GM19099 (cell line): ENCODE results near the gene RELB.
A peak's percentile ranks its signal among the peaks of the same experiment; 100 is the strongest.

ENCODE experiments used
- POLR2A ChIP-seq: IDR thresholded peaks from 3 replicates; pipeline ENCODE4 v1.6.1; 2011; ENCODE audit warnings: low read depth; ENCODE audit not compliant: insufficient read length; ENCODE audit errors: extremely low read depth

Gene RELB

DNA sequence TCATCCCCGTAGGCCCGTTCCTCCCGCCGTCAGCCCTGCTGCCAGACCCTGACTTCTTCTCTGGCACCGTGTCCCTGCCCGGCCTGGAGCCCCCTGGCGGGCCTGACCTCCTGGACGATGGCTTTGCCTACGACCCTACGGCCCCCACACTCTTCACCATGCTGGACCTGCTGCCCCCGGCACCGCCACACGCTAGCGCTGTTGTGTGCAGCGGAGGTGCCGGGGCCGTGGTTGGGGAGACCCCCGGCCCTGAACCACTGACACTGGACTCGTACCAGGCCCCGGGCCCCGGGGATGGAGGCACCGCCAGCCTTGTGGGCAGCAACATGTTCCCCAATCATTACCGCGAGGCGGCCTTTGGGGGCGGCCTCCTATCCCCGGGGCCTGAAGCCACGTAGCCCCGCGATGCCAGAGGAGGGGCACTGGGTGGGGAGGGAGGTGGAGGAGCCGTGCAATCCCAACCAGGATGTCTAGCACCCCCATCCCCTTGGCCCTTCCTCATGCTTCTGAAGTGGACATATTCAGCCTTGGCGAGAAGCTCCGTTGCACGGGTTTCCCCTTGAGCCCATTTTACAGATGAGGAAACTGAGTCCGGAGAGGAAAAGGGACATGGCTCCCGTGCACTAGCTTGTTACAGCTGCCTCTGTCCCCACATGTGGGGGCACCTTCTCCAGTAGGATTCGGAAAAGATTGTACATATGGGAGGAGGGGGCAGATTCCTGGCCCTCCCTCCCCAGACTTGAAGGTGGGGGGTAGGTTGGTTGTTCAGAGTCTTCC, 36.3 kb downstream of the RELB start:
- TF ChIP-seq POLR2A: no peak

DNA sequence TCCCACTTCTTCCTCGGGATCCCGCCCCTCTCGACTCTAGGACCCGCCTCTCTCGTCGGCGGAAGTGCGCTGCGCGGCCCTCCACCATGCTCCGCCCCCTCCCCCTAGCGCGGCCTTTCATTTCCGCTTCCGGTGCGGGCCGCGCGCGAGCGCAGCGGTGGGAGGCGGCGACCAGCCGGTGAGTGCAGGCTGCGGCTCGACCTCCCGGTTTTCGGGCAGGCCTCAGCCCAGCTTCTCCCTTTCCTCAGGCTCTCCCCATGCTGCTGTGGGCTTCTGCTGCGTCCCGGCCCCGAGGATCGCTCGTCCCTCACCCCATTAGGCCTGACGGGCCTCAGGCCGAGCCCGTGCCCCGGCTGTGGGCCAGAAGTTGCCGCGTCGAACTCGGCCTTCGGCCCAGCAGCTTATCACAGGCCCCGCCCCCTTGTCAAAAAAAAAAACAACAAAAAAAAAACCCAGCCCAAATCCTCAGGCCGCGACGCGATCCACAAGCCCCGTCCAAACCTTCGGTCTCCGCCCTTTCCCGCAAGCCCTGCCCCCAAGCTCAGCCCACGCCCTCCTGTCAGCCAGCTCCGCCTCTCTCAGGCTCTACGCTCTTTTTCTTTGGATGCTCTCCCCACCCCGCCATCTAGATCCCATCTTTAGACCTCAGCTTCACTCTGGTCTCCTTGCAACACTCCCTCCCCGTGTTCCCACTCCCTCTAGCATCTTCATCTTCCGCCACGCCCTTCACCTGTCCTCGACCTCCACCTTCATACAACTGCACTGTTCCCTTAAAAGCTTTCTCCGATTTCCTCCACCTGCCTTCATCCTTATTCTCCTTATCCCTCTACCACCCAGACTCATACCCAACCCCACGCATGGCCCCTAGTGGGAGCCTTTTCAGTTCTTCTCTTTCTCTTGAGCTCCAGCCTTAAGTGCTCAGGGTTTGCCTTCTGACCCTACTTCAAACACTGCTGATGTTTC, 37.9 kb downstream of the RELB start, which contains the start of gene CLASRP:
Gene CLASRP, plus strand, starts transcription at position 115 of the 963 bp plus-strand sequence. CDS start 1,168 bp downstream, outside the sequence.
- TF ChIP-seq POLR2A: peak; percentile 96

DNA sequence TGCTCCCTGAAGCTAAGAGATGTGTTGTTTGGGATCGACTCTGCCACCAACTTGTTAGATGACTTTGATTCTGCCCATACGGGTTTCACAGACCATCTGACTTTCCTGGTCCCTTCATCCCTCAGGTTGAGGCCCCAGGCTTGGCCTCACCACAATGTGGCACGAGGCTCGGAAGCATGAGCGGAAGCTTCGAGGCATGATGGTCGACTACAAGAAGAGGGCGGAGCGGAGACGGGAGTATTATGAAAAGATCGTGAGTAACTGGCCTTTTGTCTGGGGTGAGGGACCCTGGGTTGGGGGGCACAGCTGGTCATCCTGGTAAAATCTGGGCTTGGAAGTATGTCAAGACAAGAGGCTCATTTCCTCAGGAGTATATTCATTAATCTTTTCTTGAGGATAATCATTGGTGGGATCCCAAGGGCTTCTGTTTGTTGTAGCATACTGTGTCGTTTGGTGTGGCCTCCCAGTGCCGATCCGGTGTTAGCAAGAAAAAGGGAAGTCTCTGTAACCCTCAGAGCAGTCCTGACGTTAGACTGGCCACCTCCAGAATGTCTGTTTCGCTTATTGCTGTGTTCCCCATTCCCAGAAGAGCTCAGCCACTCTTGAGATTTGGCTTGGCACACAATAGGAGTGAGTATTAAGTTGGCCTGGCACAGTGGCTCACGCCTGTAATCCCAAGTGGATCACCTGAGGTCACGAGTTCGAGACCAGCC, 39.0 kb downstream of the RELB start:
- no peak for TF ChIP-seq POLR2A

DNA sequence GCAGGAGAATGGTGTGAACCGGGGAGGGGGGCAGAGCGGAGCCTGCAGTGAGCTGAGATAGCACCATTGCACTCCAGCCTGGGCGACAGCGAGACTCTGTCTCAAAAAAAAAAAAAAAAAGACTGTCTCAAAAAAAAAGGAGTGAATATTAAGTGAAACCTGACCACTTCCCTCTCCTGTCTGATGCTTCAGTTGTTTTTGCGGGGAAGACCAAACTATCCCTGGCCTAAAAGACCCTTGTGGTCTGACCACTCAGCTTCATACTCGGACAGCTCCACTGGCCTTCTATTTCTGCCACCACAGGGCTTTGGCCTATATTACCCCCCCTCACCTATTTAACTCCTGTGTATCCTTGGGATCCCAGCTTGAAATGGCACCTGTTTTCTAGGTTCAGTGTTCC, 39.9 kb downstream of the RELB start:
- no peak for TF ChIP-seq POLR2A

DNA sequence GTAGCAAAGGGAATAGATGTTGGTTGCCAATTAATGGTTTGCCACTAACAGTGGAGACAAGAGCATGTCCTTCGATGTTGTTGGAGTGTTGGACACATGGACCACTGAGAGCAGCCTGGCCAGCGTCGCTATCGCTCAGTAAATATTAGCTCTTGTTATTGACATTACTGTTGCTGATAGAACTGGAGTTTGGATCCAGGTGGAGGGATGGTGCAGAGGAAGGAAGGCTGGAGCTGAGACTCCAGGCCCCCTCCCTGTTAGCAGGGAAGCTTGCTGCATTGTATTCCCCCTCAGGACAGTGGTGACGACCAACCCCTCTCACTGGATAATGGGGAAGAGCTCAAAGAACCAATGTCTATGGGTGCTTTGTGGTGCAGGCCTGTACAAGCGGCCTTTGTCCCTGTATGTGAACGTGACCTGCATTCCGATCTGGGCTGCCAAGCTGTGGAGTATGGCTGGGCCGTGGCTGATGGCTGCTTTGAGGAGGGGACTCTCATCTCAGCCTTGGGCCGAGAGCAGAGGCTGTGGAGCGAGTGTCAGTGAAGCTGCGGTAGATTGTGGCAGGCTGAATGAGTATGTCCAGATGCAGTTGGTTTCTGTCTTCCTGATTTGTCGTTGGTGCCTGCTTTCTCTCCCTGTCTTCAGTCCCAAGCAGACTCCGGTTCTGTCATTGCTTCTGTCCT, 44.5 kb downstream of the RELB start:
- no peak for TF ChIP-seq POLR2A

DNA sequence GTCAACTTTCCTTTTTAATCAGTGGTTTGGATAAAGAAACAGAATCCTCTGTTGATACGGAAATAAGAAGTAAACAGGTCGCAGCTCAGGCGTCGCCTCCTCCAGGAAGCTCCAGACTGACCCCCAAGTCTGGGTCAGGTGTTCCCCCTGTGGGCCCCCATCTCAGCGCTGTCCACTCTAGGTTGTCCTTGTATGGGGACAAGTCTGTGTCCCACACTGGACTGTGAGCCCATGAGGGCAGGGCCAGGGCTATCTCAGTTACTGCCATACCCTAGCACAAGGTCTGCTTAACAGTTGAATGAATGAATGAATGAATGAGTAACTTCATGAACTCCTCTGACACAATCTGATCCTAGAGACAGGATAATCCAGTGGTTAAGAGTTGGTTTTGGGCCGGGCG, 45.1 kb downstream of the RELB start:
- no peak for TF ChIP-seq POLR2A

DNA sequence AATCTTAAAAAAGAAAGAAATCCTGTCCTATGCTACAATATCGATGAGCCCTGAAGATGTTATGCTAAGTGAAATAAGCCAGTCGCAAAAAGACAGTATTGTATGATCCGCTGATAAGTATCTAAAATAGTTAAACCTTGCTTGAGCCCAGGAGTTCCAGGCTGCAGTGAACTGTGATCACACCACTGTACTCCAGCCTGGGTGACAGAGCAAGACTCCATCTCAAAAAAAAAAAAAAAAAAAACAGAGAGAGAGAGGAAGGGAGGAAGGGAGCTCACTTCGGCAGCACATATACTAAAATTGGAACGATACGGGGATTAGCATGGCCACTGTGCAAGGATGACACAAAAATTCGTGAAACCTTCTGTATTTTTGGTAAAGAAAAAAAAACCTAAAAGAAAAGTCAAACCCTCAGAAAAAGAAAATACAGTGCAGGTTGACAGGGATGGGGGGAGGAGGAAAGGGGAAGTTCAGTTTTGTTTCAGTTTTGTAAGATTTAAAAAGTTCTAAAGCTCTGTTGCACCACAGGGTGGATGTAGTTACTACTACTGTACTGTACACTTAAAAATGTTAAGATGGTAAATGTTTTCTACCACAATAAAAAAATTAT, 46.0 kb downstream of the RELB start:
- TF ChIP-seq POLR2A: no peak

DNA sequence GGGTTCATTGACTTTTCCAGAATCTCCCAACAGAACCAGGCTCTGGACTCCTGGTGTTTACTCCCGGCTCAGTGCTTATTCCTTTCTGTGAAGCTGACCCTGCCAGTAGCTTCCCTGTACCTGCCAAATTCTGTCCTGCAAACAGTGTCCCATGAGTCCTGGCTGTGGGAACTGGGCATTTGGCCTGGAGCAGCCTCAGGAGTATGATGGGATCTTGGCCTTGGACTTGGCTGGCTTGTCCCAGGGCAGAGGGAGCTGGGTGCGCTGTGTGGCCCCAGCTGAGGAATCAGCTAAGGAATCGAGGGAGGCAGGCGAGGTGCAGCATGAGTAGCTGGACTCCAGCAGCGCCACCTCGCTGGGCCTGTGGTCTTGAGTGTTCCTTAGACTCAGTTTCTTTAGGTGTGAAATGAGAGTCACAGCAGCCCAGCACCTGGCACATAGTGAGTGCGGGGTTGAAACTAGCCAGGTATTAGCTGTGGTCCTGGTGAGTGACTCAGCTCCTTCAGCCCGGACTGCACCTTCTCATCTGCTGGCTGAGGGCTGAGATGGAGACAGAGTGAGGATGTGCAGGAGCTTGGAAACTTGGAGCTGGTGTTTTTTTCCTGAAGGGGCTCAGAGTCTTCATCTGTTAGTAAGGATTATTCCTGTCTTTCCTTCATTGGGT, 47.9 kb downstream of the RELB start:
- TF ChIP-seq POLR2A: no peak

DNA sequence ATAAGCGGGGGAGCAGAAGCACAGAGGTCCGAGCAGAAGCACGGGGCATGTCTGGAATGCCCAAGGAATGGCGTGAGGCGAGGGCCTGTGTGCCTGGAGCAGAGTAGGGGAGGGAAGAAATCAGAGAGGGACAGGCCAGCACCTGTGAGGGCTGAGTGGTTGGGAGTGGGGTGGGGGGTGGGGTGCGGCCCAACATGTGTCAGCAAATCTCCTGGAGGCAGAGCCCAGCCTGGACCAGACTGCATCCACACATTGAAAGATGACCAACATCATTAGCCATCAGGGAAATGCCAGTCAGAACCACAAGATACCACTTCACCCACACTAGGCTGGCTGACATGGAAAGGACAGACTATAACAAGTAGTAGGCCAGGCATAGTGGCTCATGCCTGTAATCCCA, 48.8 kb downstream of the RELB start:
- TF ChIP-seq POLR2A: no peak

DNA sequence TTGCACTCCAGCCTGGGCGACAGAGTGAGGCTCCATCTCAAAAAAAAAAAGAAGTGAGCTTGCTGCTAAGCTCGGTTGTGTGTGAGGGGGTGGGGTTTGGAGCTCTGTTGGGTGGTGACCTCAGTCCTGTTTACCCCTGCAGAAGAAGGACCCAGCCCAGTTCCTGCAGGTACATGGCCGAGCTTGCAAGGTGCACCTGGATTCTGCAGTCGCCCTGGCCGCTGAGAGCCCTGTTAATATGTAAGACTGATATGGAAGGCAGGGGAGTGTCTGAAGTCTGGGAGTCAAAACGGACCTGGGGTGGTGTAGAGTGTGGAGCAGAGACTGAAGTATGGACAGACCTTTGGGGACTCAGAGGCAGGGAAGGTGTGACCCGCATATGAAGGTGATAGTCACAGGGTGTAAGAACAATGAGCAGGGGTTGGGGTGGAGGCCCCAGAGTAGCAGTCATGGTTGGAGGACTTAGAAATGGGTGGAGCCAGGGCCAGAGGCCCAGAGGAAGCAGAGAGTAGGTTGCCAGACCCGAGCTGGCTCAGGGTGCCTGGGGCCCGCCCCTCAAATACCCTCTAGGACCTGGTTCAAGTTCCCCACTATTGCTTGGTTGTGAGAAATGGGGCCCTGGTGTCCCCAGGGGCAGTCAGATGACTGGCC, 50.8 kb downstream of the RELB start:
- TF ChIP-seq POLR2A: no peak

DNA sequence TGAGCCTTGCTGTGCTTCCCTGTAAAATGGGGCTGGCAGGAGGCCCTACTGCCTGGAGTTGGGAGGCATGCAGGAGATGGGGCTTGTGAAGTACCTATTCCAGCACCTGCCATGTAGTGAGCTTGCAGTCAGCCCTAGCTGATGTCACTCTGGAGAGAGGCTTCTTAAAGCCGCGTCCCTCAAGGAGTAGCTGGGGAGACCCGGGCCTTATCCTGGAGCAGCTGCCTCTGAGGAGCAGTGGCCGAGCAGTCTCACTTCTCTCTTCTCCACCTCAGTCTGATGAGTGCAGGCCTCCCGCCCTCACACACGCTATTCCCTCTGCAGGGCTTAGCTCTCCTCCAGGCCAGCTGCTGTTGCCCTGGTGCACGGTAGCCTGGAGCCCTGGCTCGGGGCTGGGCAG, 55.6 kb downstream of the RELB start:
- TF ChIP-seq POLR2A: no peak

DNA sequence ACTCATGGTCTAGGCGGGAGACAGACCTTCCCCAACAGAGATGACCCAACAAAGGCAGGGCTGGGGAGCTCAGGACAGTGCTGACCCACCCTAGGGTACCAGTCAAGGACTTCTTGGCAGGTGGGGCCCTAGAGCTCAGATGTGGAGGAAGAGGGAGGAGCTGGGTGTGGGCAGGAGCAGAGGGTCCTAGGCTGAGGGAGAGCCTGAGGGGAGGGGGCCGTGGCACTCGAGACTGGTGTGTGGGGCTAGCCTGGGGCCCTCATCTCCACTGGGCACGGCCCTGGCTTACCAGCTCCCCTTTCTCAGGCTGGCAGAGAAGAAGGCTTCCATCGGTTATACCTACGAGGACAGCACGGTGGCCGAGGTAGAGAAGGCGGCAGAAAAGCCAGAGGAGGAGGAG, 56.2 kb downstream of the RELB start:
- TF ChIP-seq POLR2A: no peak

DNA sequence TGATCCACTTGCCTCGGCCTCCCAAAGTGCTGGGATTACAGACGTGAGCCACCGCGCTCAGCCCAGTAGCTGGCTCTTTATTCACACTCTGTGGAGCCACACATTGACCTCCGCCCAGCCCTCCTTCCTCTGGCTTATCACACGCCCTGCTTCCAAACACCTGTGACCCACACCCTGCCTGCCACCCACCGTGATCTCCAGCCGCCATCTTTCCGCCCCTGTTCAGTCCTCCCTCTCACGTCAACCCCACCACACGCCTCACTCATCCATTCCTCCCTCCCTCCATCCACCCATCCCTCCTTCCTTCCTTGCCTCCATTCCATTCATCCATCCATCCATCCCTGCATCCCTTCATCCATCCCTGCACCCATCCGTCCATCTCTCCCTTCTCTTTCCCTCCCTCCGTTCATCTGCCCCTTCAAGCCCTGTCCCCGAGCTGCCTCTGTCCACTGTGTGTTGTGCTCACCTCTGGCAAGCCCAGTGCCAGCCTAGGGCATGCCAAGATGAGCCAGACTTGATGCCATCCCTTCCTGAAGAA, 57.4 kb downstream of the RELB start:
- no peak for TF ChIP-seq POLR2A

DNA sequence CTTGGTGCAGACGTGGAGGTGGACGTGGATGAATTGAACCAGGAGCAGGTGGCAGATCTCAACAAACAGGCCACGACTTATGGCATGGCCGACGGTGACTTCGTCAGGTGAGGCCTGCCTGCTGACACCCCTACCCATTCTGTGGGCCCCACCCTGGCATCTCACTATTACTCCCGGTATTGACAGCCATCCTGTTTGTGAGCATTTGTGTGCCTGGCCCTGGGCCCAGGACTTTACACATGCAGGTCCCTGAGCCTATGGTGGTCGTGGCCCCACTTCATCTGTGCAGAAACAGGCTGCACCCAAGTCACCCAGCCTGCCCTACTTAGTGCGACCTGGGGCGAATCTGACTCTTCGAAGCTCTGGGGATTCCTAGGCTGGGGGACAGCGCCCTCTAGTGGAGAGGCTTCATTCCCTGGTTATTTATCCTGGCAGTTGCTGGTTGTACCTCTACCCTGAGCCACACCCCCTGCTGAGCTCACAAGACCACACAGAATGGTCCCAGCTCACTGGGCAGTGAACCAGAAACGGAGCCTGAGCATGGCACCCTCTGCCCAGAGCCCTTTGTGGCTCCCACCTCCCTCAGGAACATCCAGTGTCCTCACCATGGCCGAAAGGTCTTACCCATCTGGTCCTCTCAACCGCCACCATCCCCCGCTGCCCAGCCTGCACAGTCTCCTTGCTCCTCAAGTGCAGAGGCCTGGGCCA, 58.1 kb downstream of the RELB start:
- TF ChIP-seq POLR2A: no peak
